ENCODE measurements around the gene PODXL2.

The PODXL2 gene

GRCh38 chr3:127677541-127678314 is 48.7 kb downstream of the PODXL2 start:
- DNase-seq (ENCODE audit: extremely low spot score) = no peak
- POLR2A ChIA-PET = interaction anchor here (0.6 kb wide), 1 partner anchor 29 kb away, joined by 5 read pairs; no protein-coding TSS in a partner anchor
- TF ChIP-seq, protein P1, sequence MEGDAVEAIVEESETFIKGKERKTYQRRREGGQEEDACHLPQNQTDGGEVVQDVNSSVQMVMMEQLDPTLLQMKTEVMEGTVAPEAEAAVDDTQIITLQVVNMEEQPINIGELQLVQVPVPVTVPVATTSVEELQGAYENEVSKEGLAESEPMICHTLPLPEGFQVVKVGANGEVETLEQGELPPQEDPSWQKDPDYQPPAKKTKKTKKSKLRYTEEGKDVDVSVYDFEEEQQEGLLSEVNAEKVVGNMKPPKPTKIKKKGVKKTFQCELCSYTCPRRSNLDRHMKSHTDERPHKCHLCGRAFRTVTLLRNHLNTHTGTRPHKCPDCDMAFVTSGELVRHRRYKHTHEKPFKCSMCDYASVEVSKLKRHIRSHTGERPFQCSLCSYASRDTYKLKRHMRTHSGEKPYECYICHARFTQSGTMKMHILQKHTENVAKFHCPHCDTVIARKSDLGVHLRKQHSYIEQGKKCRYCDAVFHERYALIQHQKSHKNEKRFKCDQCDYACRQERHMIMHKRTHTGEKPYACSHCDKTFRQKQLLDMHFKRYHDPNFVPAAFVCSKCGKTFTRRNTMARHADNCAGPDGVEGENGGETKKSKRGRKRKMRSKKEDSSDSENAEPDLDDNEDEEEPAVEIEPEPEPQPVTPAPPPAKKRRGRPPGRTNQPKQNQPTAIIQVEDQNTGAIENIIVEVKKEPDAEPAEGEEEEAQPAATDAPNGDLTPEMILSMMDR (IDR thresholded peaks at IDR 0.05; ENCODE audit: control extremely low read depth, extremely low read depth, low read depth, missing control alignments) = no peak
- CTCF ChIA-PET = interaction anchor here (0.8 to 1.4 kb wide), 3 partner anchors 12 to 294 kb away, joined by 3 to 5 read pairs (median 4); no protein-coding TSS in a partner anchor

GRCh38 chr3:127678315-127678599 is 49.3 kb downstream of the PODXL2 start:
- ChIA-PET CTCF (interaction anchor here (2.3 kb wide), 1 partner anchor 18 kb away, joined by 13 read pairs; no protein-coding TSS in a partner anchor), POLR2A (no interaction called here)
- TF ChIP-seq, protein P1 (IDR thresholded peaks at IDR 0.05; ENCODE audit: control extremely low read depth, extremely low read depth, low read depth, missing control alignments) = no peak
- no peak for DNase-seq (ENCODE audit: extremely low spot score)

DNA sequence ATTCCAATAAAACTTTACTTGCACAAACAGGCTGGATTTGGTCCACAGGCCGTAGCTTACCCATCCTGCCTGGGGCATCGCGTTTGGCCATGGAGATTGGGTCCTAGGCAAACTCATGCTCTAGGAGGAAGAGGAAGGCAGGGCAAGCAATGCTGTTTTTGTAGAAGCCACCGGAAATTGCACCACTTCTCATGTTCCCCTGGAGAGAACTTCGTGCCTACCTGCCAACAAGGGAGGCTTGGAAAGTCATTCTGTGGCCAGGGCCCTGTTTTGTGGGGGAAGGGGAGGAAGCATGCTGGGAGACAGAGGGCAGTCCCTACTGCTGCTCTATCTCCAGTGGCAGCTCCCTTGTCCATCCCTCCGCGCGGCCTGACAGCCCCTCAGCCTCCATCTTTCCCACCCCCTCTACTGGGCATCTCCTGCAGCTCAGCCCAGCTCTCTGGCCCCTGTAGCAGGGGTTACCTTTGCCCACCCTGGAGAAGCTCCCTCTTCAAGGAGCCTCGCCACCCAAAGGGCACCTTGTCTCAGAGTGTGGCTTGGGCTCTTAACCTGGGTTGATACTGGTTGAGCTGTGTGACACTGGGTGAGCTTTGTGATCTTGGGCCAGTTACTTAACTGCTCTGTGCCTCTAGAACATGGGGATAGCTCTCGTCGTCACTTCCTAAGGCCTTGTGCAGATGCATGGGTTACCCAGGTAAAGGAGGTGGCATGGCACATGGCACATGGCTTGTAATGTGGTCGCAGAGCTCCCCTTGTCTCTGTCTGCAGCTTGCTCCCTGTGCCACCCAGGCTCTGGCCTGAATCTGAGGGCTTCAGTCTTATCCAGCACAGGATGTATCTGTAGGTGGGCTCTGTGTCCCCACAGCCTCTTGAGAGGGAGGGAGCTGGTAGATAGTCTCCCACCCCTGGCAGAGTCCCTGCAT is 49.9 kb downstream of the PODXL2 start:
- DNase-seq (ENCODE audit: extremely low spot score) = no peak
- CTCF ChIA-PET = interaction anchor here (1.5 to 4.7 kb wide), 4 partner anchors 13 to 292 kb away, joined by 6 to 22 read pairs (median 10); no protein-coding TSS in a partner anchor
- TF ChIP-seq, protein P1 (IDR thresholded peaks at IDR 0.05; ENCODE audit: control extremely low read depth, extremely low read depth, low read depth, missing control alignments) = no peak
- POLR2A ChIA-PET = interaction anchor here (0.6 kb wide), 1 partner anchor 113 kb away, joined by 3 read pairs; no protein-coding TSS in a partner anchor

- CTCF ChIA-PET = interaction anchor here (1.5 to 4.7 kb wide), 4 partner anchors 12 to 292 kb away, joined by 6 to 22 read pairs (median 10); no protein-coding TSS in a partner anchor
- TF ChIP-seq, protein P1 (IDR thresholded peaks at IDR 0.05; ENCODE audit: control extremely low read depth, extremely low read depth, low read depth, missing control alignments) = no peak
- no peak for DNase-seq (ENCODE audit: extremely low spot score)
- POLR2A ChIA-PET = interaction anchor here (0.6 kb wide), 1 partner anchor 113 kb away, joined by 3 read pairs; no protein-coding TSS in a partner anchor
Measured at GRCh38 chr3:127679534-127680145, 50.7 kb downstream of the PODXL2 start.

DNA sequence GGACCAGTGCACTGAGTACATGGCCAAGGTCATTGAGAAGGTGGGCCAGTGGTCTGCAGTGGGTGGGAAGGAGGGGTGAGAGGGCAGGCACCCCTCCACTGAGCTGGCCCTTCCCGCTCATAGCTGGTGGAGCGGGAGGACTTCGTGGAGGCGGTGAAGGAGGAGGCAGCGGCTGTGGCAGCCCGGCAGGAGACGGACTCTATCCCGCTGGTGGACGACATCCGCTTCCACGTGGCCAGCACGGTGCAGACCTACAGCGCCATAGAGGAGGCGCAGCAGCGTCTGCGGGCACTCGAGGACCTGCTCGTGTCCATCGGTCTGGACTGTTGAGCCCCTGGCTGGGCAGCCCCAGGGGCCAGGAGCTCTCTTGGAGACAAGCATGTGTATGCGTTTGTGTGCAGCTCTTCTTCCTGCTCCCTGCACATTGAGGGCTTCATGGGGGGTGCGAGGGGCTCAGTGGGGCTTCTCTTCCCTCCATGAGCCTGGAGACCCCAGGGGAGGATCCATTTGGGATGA is 51.2 kb downstream of the PODXL2 start:
- POLR2A ChIA-PET = no interaction called here
- DNase-seq (ENCODE audit: extremely low spot score) = no peak
- CTCF ChIA-PET = interaction anchor here (1.5 to 4.7 kb wide), 4 partner anchors 11 to 291 kb away, joined by 6 to 22 read pairs (median 10); no protein-coding TSS in a partner anchor
- TF ChIP-seq, protein P1 (IDR thresholded peaks at IDR 0.05; ENCODE audit: control extremely low read depth, extremely low read depth, low read depth, missing control alignments) = no peak

Data from GM10248 (cell line).